Measurements from ENCODE around the gene HAGH. TPM values are rescaled to one million over a fixed set of nuclear protein-coding genes. Genes with fewer than 3 reads are reported as not detected.

HAGH gene
- total RNA-seq, 1 donor from 2014 or later: 71.8 TPM

- H3K4me1 ChIP-seq: no peaks in the 10 kb centered on the region
- ATAC-seq (no peak), DNase-seq (no peak)
- no peak overlapping the region for H3K27ac ChIP-seq
- no peak overlapping the region for H3K4me3 ChIP-seq
- peaks cover 35% of the 10 kb centered on the region for H3K27me3 ChIP-seq
- H3K36me3 ChIP-seq: no peaks in the 10 kb centered on the region
- intact Hi-C loops (cut with DNase I): no loop called here
- TF ChIP-seq, protein P1, sequence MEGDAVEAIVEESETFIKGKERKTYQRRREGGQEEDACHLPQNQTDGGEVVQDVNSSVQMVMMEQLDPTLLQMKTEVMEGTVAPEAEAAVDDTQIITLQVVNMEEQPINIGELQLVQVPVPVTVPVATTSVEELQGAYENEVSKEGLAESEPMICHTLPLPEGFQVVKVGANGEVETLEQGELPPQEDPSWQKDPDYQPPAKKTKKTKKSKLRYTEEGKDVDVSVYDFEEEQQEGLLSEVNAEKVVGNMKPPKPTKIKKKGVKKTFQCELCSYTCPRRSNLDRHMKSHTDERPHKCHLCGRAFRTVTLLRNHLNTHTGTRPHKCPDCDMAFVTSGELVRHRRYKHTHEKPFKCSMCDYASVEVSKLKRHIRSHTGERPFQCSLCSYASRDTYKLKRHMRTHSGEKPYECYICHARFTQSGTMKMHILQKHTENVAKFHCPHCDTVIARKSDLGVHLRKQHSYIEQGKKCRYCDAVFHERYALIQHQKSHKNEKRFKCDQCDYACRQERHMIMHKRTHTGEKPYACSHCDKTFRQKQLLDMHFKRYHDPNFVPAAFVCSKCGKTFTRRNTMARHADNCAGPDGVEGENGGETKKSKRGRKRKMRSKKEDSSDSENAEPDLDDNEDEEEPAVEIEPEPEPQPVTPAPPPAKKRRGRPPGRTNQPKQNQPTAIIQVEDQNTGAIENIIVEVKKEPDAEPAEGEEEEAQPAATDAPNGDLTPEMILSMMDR (IDR thresholded peaks at IDR 0.05): no peak
- no peaks in the 10 kb centered on the region for H3K9me3 ChIP-seq
Observed at GRCh38 chr16:1858189-1858865, 31.7 kb upstream of the HAGH start.

GRCh38 chr16:1857433-1858097 is 30.9 kb upstream of the HAGH start:
- DNase-seq: no peak
- intact Hi-C loops (cut with DNase I): no loop called here
- H3K27me3 ChIP-seq: peaks cover 35% of the 10 kb centered on the region
- H3K36me3 ChIP-seq: no peaks in the 10 kb centered on the region
- H3K9me3 ChIP-seq: no peaks in the 10 kb centered on the region
- no peaks in the 10 kb centered on the region for H3K4me1 ChIP-seq
- TF ChIP-seq, protein P1 (IDR thresholded peaks at IDR 0.05): no peak
- no peak overlapping the region for H3K27ac ChIP-seq
- no peak for ATAC-seq
- H3K4me3 ChIP-seq: no peak overlapping the region

GRCh38 chr16:1851793-1852192 is 25.2 kb upstream of the HAGH start:
- intact Hi-C loops (cut with DNase I): no loop called here
- Histone ChIP-seq H3K36me3 (no peaks in the 10 kb centered on the region), H3K27ac (no peak overlapping the region), H3K27me3 (peaks cover 1% of the 10 kb centered on the region), H3K9me3 (no peaks in the 10 kb centered on the region), H3K4me1 (no peaks in the 10 kb centered on the region), H3K4me3 (no peak overlapping the region)
- ATAC-seq (no peak), DNase-seq (no peak)
- TF ChIP-seq, protein P1 (IDR thresholded peaks at IDR 0.05): no peak

GRCh38 chr16:1850981-1851380 is 24.4 kb upstream of the HAGH start:
- no peak for DNase-seq
- Histone ChIP-seq H3K36me3 (no peaks in the 10 kb centered on the region), H3K4me1 (no peaks in the 10 kb centered on the region), H3K4me3 (no peak overlapping the region), H3K27ac (no peak overlapping the region), H3K27me3 (peaks cover 3% of the 10 kb centered on the region), H3K9me3 (no peaks in the 10 kb centered on the region)
- TF ChIP-seq, protein P1 (IDR thresholded peaks at IDR 0.05): no peak
- intact Hi-C loops (cut with DNase I): no loop called here
- no peak for ATAC-seq

- H3K4me1 ChIP-seq: no peaks in the 10 kb centered on the region
- ATAC-seq: no peak
- intact Hi-C loops (cut with DNase I): no loop called here
- no peaks in the 10 kb centered on the region for H3K9me3 ChIP-seq
- no peaks in the 10 kb centered on the region for H3K36me3 ChIP-seq
- no peak overlapping the region for H3K27ac ChIP-seq
- no peak for DNase-seq
- H3K4me3 ChIP-seq: no peak overlapping the region
- H3K27me3 ChIP-seq: peaks cover 5% of the 10 kb centered on the region
- TF ChIP-seq, protein P1 (IDR thresholded peaks at IDR 0.05): no peak
Observed at GRCh38 chr16:1846416-1846815, 19.8 kb upstream of the HAGH start.

All from upper lobe of right lung (tissue), 1 donor.